MG63 (cell line): ENCODE data around the gene IER5L. TPM values are rescaled to one million over a fixed set of nuclear protein-coding genes. Genes with fewer than 3 reads are reported as not detected.
"Not testable (repeated sequence)": the region's sequence is repeated elsewhere in the genome, so short reads cannot be mapped to it uniquely, and the experiment has no call there.

Source experiments
- DNase-seq: peaks from one replicate; pipeline ENCODE4 v3.0.0-alpha.2; 2020
- H3K27me3 ChIP-seq: fragments of 250-450 bp; sonication (Bioruptor Pico); 2 replicates; pipeline ENCODE4 v1.5.1; 2020; ENCODE audit warnings: mild to moderate bottlenecking, moderate library complexity
- H3K36me3 ChIP-seq: fragments of 250-450 bp; sonication (Bioruptor Pico); 2 replicates; pipeline ENCODE4 v1.5.1; 2020; ENCODE audit warnings: mild to moderate bottlenecking, moderate library complexity
- H3K4me3 ChIP-seq: fragments of 250-450 bp; sonication (Bioruptor Pico); 2 replicates; pipeline ENCODE4 v1.5.1; 2020; ENCODE audit warnings: mild to moderate bottlenecking, moderate library complexity
- H3K9me3 ChIP-seq: fragments of 250-450 bp; sonication (Bioruptor Pico); 2 replicates; pipeline ENCODE4 v1.5.1; 2020; ENCODE audit warnings: mild to moderate bottlenecking, moderate library complexity
- total RNA-seq: library from RNA; depleted of rRNA; stranded (reverse); fragments of >200 nt; shearing (Covaris generic); gene quantifications from 2 replicates; pipeline ENCODE4 v1.2.3, GENCODE V29; 2014; ENCODE audit warnings: low replicate concordance

IER5L gene
- total RNA-seq, 1 experiment from 2014 or later = 21.7 TPM

GRCh38 chr9:129208207-129209032 lies 30.4 kb upstream of the IER5L start:
- Histone ChIP-seq H3K36me3 (no peaks in the 10 kb centered on the region), H3K4me3 (no peak overlapping the region), H3K27me3 (no peaks in the 10 kb centered on the region), H3K9me3 (no peaks in the 10 kb centered on the region)
- DNase-seq = no peak

- no peak for DNase-seq
- Histone ChIP-seq H3K27me3 (no peaks in the 10 kb centered on the region), H3K4me3 (no peak overlapping the region), H3K36me3 (no peaks in the 10 kb centered on the region), H3K9me3 (no peaks in the 10 kb centered on the region)
Measured at GRCh38 chr9:129206905-129207304, 28.8 kb upstream of the IER5L start.

GRCh38 chr9:129206401-129206800 lies 28.3 kb upstream of the IER5L start:
- Histone ChIP-seq H3K9me3 (no peaks in the 10 kb centered on the region), H3K4me3 (no peak overlapping the region), H3K36me3 (no peaks in the 10 kb centered on the region), H3K27me3 (no peaks in the 10 kb centered on the region)
- no peak for DNase-seq

- no peak overlapping the region for H3K4me3 ChIP-seq
- H3K9me3 ChIP-seq = no peaks in the 10 kb centered on the region
- DNase-seq = no peak
- H3K27me3 ChIP-seq = no peaks in the 10 kb centered on the region
- H3K36me3 ChIP-seq = no peaks in the 10 kb centered on the region
Measured at GRCh38 chr9:129204840-129205239, 26.8 kb upstream of the IER5L start.

- Histone ChIP-seq H3K4me3 (no peak overlapping the region; the same call in 1 of the 2 replicates), H3K36me3 (no peaks in the 10 kb centered on the region), H3K9me3 (no peaks in the 10 kb centered on the region), H3K27me3 (no peaks in the 10 kb centered on the region)
- DNase-seq = no peak
Measured at GRCh38 chr9:129203556-129203909, 25.5 kb upstream of the IER5L start.

- Histone ChIP-seq H3K4me3 (peak overlapping the region; percentile 70), H3K36me3 (no peaks in the 10 kb centered on the region), H3K9me3 (no peaks in the 10 kb centered on the region), H3K27me3 (no peaks in the 10 kb centered on the region)
- peak; percentile 80 for DNase-seq
Measured at GRCh38 chr9:129202613-129203555, 24.8 kb upstream of the IER5L start.

- DNase-seq = no peak
- H3K9me3 ChIP-seq = no peaks in the 10 kb centered on the region
- no peak overlapping the region for H3K4me3 ChIP-seq
- H3K36me3 ChIP-seq = no peaks in the 10 kb centered on the region
- H3K27me3 ChIP-seq = no peaks in the 10 kb centered on the region
Measured at GRCh38 chr9:129201866-129202265, 23.8 kb upstream of the IER5L start.

- Histone ChIP-seq H3K36me3 (no peaks in the 10 kb centered on the region), H3K9me3 (no peaks in the 10 kb centered on the region), H3K27me3 (no peaks in the 10 kb centered on the region), H3K4me3 (no peak overlapping the region)
- no peak for DNase-seq
Measured at GRCh38 chr9:129201289-129201688, 23.2 kb upstream of the IER5L start.

- Histone ChIP-seq H3K9me3 (no peaks in the 10 kb centered on the region), H3K36me3 (no peaks in the 10 kb centered on the region), H3K27me3 (no peaks in the 10 kb centered on the region), H3K4me3 (no peak overlapping the region)
- DNase-seq = no peak
Measured at GRCh38 chr9:129200255-129200654, 22.2 kb upstream of the IER5L start.

GRCh38 chr9:129199044-129199435 lies 21.0 kb upstream of the IER5L start:
- Histone ChIP-seq H3K4me3 (no peak overlapping the region), H3K9me3 (no peaks in the 10 kb centered on the region), H3K36me3 (no peaks in the 10 kb centered on the region), H3K27me3 (no peaks in the 10 kb centered on the region)
- DNase-seq = no peak

- Histone ChIP-seq H3K4me3 (no peak overlapping the region), H3K27me3 (no peaks in the 10 kb centered on the region), H3K9me3 (no peaks in the 10 kb centered on the region), H3K36me3 (no peaks in the 10 kb centered on the region)
- no peak for DNase-seq
Measured at GRCh38 chr9:129198319-129199043, 20.4 kb upstream of the IER5L start.

- H3K27me3 ChIP-seq = no peaks in the 10 kb centered on the region
- no peaks in the 10 kb centered on the region for H3K36me3 ChIP-seq
- no peak for DNase-seq
- H3K4me3 ChIP-seq = no peak overlapping the region
- no peaks in the 10 kb centered on the region for H3K9me3 ChIP-seq
Measured at GRCh38 chr9:129197978-129198318, 19.9 kb upstream of the IER5L start.

- DNase-seq, H3K4me3 ChIP-seq, H3K9me3 ChIP-seq: not testable (repeated sequence)
Measured at GRCh38 chr9:129197045-129197444, 19.0 kb upstream of the IER5L start.

GRCh38 chr9:129195606-129196005 lies 17.5 kb upstream of the IER5L start:
- H3K36me3 ChIP-seq = no peaks in the 10 kb centered on the region
- no peak for DNase-seq
- no peaks in the 10 kb centered on the region for H3K27me3 ChIP-seq
- H3K9me3 ChIP-seq = peaks cover 3% of the 10 kb centered on the region
- no peak overlapping the region for H3K4me3 ChIP-seq

More at GRCh38 chr9:129197045-129197444, 19.0 kb upstream of the IER5L start:
- H3K36me3 ChIP-seq, H3K27me3 ChIP-seq: not testable (repeated sequence)

GRCh38 chr9:129194221-129194620 lies 16.2 kb upstream of the IER5L start:
- DNase-seq = no peak
- Histone ChIP-seq H3K4me3 (no peak overlapping the region), H3K27me3 (no peaks in the 10 kb centered on the region), H3K9me3 (peaks cover 3% of the 10 kb centered on the region), H3K36me3 (no peaks in the 10 kb centered on the region)

GRCh38 chr9:129193655-129194054 lies 15.6 kb upstream of the IER5L start:
- no peak for DNase-seq
- H3K4me3 ChIP-seq = no peak overlapping the region
- peaks cover 3% of the 10 kb centered on the region for H3K9me3 ChIP-seq
- no peaks in the 10 kb centered on the region for H3K36me3 ChIP-seq
- no peaks in the 10 kb centered on the region for H3K27me3 ChIP-seq

- no peak for DNase-seq
- Histone ChIP-seq H3K4me3 (no peak overlapping the region), H3K36me3 (no peaks in the 10 kb centered on the region), H3K9me3 (peaks cover 3% of the 10 kb centered on the region), H3K27me3 (no peaks in the 10 kb centered on the region)
Measured at GRCh38 chr9:129191234-129191633, 13.2 kb upstream of the IER5L start.
